Uterus (tissue), 4 donors: Measurements from ENCODE around the gene ANKRD33B. TPM values are rescaled to one million over a fixed set of nuclear protein-coding genes. Genes with fewer than 3 reads are reported as not detected.
"Not testable (repeated sequence)": the region's sequence is repeated elsewhere in the genome, so short reads cannot be mapped to it uniquely, and the experiment has no call there.

Source experiments
- DNase-seq, 2 donors: peaks; one replicate each; pipeline ENCODE4 v3.0.0-alpha.2; 2019 to 2020
- H3K27ac ChIP-seq, 2 donors: fragments of 200-600 bp; sonication (generic); 1 replicate in 1 of 2; 2 replicates in 1 of 2; pipeline ENCODE4 v1.5.1; 2016 to 2018
- H3K27me3 ChIP-seq, 2 donors: fragments of 200-600 bp; sonication (generic); one replicate each; pipeline ENCODE4 v1.5.1; 2018 to 2019; ENCODE audit warnings: control low read depth in 1 of 2
- H3K36me3 ChIP-seq, 2 donors: fragments of 200-600 bp; sonication (generic); one replicate each; pipeline ENCODE4 v1.5.1; 2019; ENCODE audit warnings: control low read depth in 1 of 2
- H3K4me1 ChIP-seq, 2 donors: fragments of 200-600 bp; sonication (generic); one replicate each; pipeline ENCODE4 v1.5.1; 2018 to 2019; ENCODE audit warnings: control low read depth in 1 of 2
- H3K4me3 ChIP-seq, 2 donors: fragments of 200-600 bp; sonication (generic); 1 replicate in 1 of 2; 2 replicates in 1 of 2; pipeline ENCODE4 v1.5.1; 2018 to 2019; ENCODE audit warnings: mild to moderate bottlenecking in 1 of 2
- H3K9me3 ChIP-seq, 2 donors: fragments of 200-600 bp; sonication (generic); one replicate each; pipeline ENCODE4 v1.5.1; 2019; ENCODE audit warnings: control low read depth in 1 of 2
- POLR2A ChIP-seq, 2 donors: fragments of 450-650 bp; IDR thresholded peaks; one replicate each; pipeline ENCODE4 v1.6.1; 2016; ENCODE audit warnings: antibody characterized with exemption in 2 of 2, mild to moderate bottlenecking in 1 of 2, moderate library complexity in 1 of 2
- intact Hi-C: fragments of 100-400 bp; cut with DNase I; formaldehyde crosslinking; loops from one replicate; pipeline ENCODE4 v1.15.1; 2023; ENCODE audit warnings: low total_unique reads
- total RNA-seq, 4 donors: library from RNA; depleted of rRNA in 3 of 4; stranded (reverse); fragments of >200 nt in 3 of 4; gene quantifications; one replicate each; pipeline versions ENCODE4 v1.1.0 to v1.2.4, GENCODE V29; 2014 to 2023
- TF ChIP-seq, protein P1 (sequence below), 4 experiments: fragments of 200-600 bp in 2 of 4; fragments of 450-650 bp in 2 of 4; sonication (generic) in 2 of 4; IDR thresholded peaks; one replicate each; pipeline ENCODE4 v1.5.1; 2016 to 2019; ENCODE audit warnings: antibody characterized with exemption in 4 of 4, mild to moderate bottlenecking in 2 of 4, moderate library complexity in 1 of 4
- donor health status: DM: yes; HTN: yes; CAD: no.

Gene ANKRD33B
- total RNA-seq, 4 donors from 2014 or later: 2.1 to 24.1 (median 7.6) TPM

DNA sequence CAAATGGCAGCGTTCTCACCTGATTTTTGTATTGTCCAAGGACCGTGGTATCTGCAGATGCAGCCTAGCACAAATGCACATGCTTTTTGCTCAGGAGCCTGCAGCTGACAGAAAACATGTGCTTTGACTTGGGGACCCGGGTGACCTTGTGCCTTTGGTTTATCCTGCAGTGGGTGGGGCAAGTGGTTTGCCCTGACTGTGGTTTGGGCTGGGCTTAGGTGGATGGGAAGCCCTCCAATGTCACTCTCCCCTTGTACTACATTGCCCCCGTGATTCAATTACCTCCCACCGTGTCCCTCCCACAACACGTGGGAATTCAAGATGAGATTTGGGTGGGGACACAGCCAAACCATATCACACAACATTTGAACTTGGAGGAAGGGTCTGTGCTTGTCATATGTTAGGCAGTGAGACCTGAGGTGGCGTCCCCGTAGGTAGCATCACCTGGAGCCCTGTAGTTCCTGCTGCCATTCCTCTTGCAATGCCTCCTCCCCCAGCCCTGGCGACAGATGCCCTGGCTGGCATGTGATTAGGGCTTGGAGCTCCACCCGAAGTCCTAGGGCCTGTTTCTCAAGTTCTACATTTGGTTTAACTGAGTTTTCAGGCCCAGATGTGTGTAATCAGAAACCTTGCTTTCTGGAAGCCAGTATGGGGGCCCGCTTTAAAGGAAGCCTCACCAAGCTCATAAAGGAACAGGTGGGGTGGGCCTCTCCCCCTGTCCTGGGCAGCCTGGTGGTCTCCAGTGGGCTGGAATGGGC, 2.1 kb downstream of the ANKRD33B start:
- TF ChIP-seq, protein P1, sequence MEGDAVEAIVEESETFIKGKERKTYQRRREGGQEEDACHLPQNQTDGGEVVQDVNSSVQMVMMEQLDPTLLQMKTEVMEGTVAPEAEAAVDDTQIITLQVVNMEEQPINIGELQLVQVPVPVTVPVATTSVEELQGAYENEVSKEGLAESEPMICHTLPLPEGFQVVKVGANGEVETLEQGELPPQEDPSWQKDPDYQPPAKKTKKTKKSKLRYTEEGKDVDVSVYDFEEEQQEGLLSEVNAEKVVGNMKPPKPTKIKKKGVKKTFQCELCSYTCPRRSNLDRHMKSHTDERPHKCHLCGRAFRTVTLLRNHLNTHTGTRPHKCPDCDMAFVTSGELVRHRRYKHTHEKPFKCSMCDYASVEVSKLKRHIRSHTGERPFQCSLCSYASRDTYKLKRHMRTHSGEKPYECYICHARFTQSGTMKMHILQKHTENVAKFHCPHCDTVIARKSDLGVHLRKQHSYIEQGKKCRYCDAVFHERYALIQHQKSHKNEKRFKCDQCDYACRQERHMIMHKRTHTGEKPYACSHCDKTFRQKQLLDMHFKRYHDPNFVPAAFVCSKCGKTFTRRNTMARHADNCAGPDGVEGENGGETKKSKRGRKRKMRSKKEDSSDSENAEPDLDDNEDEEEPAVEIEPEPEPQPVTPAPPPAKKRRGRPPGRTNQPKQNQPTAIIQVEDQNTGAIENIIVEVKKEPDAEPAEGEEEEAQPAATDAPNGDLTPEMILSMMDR (IDR thresholded peaks at IDR 0.05): no peak
- TF ChIP-seq POLR2A (IDR thresholded peaks at IDR 0.05): no peak
- no peaks in the 10 kb centered on the region for H3K9me3 ChIP-seq
- no peaks in the 10 kb centered on the region for H3K36me3 ChIP-seq
- intact Hi-C loops: no loop called here
- peak overlapping the region; percentile 54 to 66 for H3K4me3 ChIP-seq
- peak overlapping the region; percentile 88 to 91 for H3K27ac ChIP-seq
- H3K4me1 ChIP-seq: no peaks in the 10 kb centered on the region
- H3K27me3 ChIP-seq: no peaks in the 10 kb centered on the region
- DNase-seq: no peak

DNA sequence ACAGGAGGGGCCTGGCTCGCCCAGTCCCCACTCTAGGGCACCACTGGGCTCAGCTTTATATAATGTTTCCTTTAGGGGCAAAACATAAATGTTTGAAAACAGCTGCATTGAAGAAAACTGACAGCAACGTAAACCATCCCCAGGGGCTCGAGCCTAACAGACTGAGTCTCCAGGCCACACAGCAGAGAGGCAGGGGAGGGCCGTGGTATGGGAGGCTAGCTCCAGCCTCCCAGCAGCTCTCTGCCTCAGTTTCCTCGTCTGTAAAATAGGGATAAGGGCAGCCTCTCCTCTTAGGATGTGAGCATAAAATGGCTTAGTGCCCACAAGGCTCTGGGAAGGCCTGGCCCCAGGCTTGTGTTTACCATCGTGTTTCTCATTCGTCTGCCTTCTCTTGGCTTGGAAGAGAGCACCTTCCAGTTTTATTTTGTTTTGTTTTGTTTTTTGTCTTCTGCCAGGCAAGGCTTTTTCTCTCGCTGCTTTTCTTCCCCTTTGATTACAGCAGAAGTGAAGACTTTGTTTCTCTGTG, 2.7 kb downstream of the ANKRD33B start:
- H3K9me3 ChIP-seq: no peaks in the 10 kb centered on the region
- no peaks in the 10 kb centered on the region for H3K27me3 ChIP-seq
- TF ChIP-seq, protein P1 (IDR thresholded peaks at IDR 0.05): no peak
- no peak for TF ChIP-seq POLR2A (IDR thresholded peaks at IDR 0.05)
- no peak for DNase-seq
- H3K4me3 ChIP-seq: peak overlapping the region; percentile 54 to 66
- no peaks in the 10 kb centered on the region for H3K36me3 ChIP-seq
- intact Hi-C loops: no loop called here
- no peaks in the 10 kb centered on the region for H3K4me1 ChIP-seq
- H3K27ac ChIP-seq: peak overlapping the region; percentile 88 to 91

GRCh38 chr5:10567121-10567591, 3.3 kb downstream of the ANKRD33B start:
- H3K4me1 ChIP-seq: no peaks in the 10 kb centered on the region
- no peaks in the 10 kb centered on the region for H3K36me3 ChIP-seq
- TF ChIP-seq, protein P1 (IDR thresholded peaks at IDR 0.05): no peak
- no peak for TF ChIP-seq POLR2A (IDR thresholded peaks at IDR 0.05)
- intact Hi-C loops: no loop called here
- H3K27ac ChIP-seq: peak overlapping the region; percentile 88 to 91
- no peak for DNase-seq
- H3K4me3 ChIP-seq: peak overlapping the region; percentile 54 to 66
- no peaks in the 10 kb centered on the region for H3K9me3 ChIP-seq
- no peaks in the 10 kb centered on the region for H3K27me3 ChIP-seq

GRCh38 chr5:10567781-10568321, 4.0 kb downstream of the ANKRD33B start:
- peak overlapping the region; percentile 54 to 66 for H3K4me3 ChIP-seq
- H3K27me3 ChIP-seq: no peaks in the 10 kb centered on the region
- TF ChIP-seq POLR2A (IDR thresholded peaks at IDR 0.05): no peak
- TF ChIP-seq, protein P1 (IDR thresholded peaks at IDR 0.05): no peak
- no peaks in the 10 kb centered on the region for H3K36me3 ChIP-seq
- intact Hi-C loops: no loop called here
- no peaks in the 10 kb centered on the region for H3K9me3 ChIP-seq
- peak in 1 of 2 donors; percentile 51 for DNase-seq
- no peaks in the 10 kb centered on the region for H3K4me1 ChIP-seq
- peak overlapping the region; percentile 88 to 91 for H3K27ac ChIP-seq

- intact Hi-C loops, H3K27me3 ChIP-seq, H3K4me1 ChIP-seq, H3K4me3 ChIP-seq, H3K36me3 ChIP-seq, H3K9me3 ChIP-seq: not testable (repeated sequence)
- DNase-seq: peak in 1 of 2 donors; percentile 6
- peak overlapping the region in 1 of 2 donors; percentile 4 for H3K27ac ChIP-seq
These were observed 6.7 kb downstream of the ANKRD33B start for GRCh38 chr5:10570540-10570939.
